Superior temporal gyrus (tissue), 1 donor: Measurements from ENCODE around the gene NBPF15.
A peak's percentile ranks its signal among the peaks of the same experiment; 100 is the strongest.
"Not testable (repeated sequence)": the region's sequence is repeated elsewhere in the genome, so short reads cannot be mapped to it uniquely, and the experiment has no call there.

Source experiments
- DNase-seq: peaks from one replicate; pipeline ENCODE4 v3.0.0-alpha.2; 2016; ENCODE audit errors: extremely low spot score

NBPF15 gene

GRCh38 chr1:144461136-144461759 lies at the start of gene NBPF15:
Gene NBPF15 (minus strand): TSS chr1:144461669. CDS start chr1:144440003, 21,666 bp downstream.
- DNase-seq: peak; percentile 20

GRCh38 chr1:144496429-144496828 lies 35.0 kb upstream of the NBPF15 start:
- not testable (repeated sequence) for DNase-seq

- not testable (repeated sequence) for DNase-seq
Observed at GRCh38 chr1:144494130-144494529, 32.7 kb upstream of the NBPF15 start.

GRCh38 chr1:144490394-144490793 lies 28.9 kb upstream of the NBPF15 start:
- peak; percentile 0 for DNase-seq

- not testable (repeated sequence) for DNase-seq
Observed at GRCh38 chr1:144487002-144487401, 25.5 kb upstream of the NBPF15 start.

GRCh38 chr1:144485048-144485993 lies 23.9 kb upstream of the NBPF15 start:
- not testable (repeated sequence) for DNase-seq

GRCh38 chr1:144473897-144474296 lies 12.4 kb upstream of the NBPF15 start:
- DNase-seq: not testable (repeated sequence)

- DNase-seq: not testable (repeated sequence)
Observed at GRCh38 chr1:144471434-144471833, 10.0 kb upstream of the NBPF15 start.

GRCh38 chr1:144461778-144462177 lies 309 bp upstream of the NBPF15 start:
- not testable (repeated sequence) for DNase-seq

GRCh38 chr1:144460686-144461085 lies 783 bp downstream of the NBPF15 start:
- not testable (repeated sequence) for DNase-seq

- DNase-seq: not testable (repeated sequence)
Observed at GRCh38 chr1:144442402-144442801, 19.1 kb downstream of the NBPF15 start.

- DNase-seq: not testable (repeated sequence)
Observed at GRCh38 chr1:144439737-144440136, 21.7 kb downstream of the NBPF15 start.

GRCh38 chr1:144418891-144419694 lies 42.4 kb downstream of the NBPF15 start:
- DNase-seq: peak; percentile 9

- not testable (repeated sequence) for DNase-seq
Observed at GRCh38 chr1:144413404-144414118, 47.9 kb downstream of the NBPF15 start.

- peak; percentile 70 for DNase-seq
Observed at GRCh38 chr1:144412491-144413403, 48.7 kb downstream of the NBPF15 start.

- DNase-seq: peak; percentile 22
Observed at GRCh38 chr1:144412068-144412471, 49.4 kb downstream of the NBPF15 start.

GRCh38 chr1:144402807-144403206 lies 58.7 kb downstream of the NBPF15 start:
- not testable (repeated sequence) for DNase-seq

- DNase-seq: not testable (repeated sequence)
Observed at GRCh38 chr1:144371651-144372050, 89.8 kb downstream of the NBPF15 start.
